Pulmonary artery endothelial cell (primary cell): ENCODE measurements around the gene OCIAD1. TPM values are rescaled to one million over a fixed set of nuclear protein-coding genes. Genes with fewer than 3 reads are reported as not detected.
"Not testable (repeated sequence)": the region's sequence is repeated elsewhere in the genome, so short reads cannot be mapped to it uniquely, and the experiment has no call there.

Experiments
- DNase-seq: peaks from one replicate; pipeline ENCODE4 v3.0.0-alpha.2; 2011; ENCODE audit warnings: low read depth, low spot score
- total RNA-seq: library from RNA; depleted of rRNA; stranded (reverse); fragments of >200 nt; gene quantifications from 2 replicates; pipeline ENCODE4 v1.2.3, GENCODE V29; 2014

The OCIAD1 gene
- total RNA-seq: 59.4 and 79.7 TPM in 2 replicates

- peak; percentile 97 for DNase-seq
Measured at GRCh38 chr4:48830706-48831531, at the start of gene OCIAD1. TSS of gene OCIAD1 (plus strand) at chr4:48831088. CDS start at chr4:48832625, 1,537 bp downstream.

- no peak for DNase-seq
Measured at GRCh38 chr4:48781968-48782367, 48.9 kb upstream of the OCIAD1 start.

- DNase-seq: no peak
Measured at GRCh38 chr4:48785302-48785701, 45.6 kb upstream of the OCIAD1 start.

- no peak for DNase-seq
Measured at GRCh38 chr4:48786549-48786948, 44.3 kb upstream of the OCIAD1 start.

GRCh38 chr4:48787056-48787455 lies 43.8 kb upstream of the OCIAD1 start:
- DNase-seq: no peak

GRCh38 chr4:48790561-48790960 lies 40.3 kb upstream of the OCIAD1 start:
- DNase-seq: no peak

GRCh38 chr4:48791313-48791712 lies 39.6 kb upstream of the OCIAD1 start:
- DNase-seq: no peak

GRCh38 chr4:48792348-48793006 lies 38.4 kb upstream of the OCIAD1 start:
- DNase-seq: no peak

GRCh38 chr4:48795108-48795507 lies 35.8 kb upstream of the OCIAD1 start:
- DNase-seq: no peak

GRCh38 chr4:48796191-48796926 lies 34.5 kb upstream of the OCIAD1 start:
- no peak for DNase-seq

GRCh38 chr4:48796927-48797679 lies 33.8 kb upstream of the OCIAD1 start:
- no peak for DNase-seq

- no peak for DNase-seq
Measured at GRCh38 chr4:48798117-48798516, 32.8 kb upstream of the OCIAD1 start.

GRCh38 chr4:48799157-48799556 lies 31.7 kb upstream of the OCIAD1 start:
- no peak for DNase-seq

GRCh38 chr4:48800155-48800554 lies 30.7 kb upstream of the OCIAD1 start:
- DNase-seq: not testable (repeated sequence)

- DNase-seq: no peak
Measured at GRCh38 chr4:48801016-48801715, 29.7 kb upstream of the OCIAD1 start.

- DNase-seq: no peak
Measured at GRCh38 chr4:48804584-48805301, 26.1 kb upstream of the OCIAD1 start.

- DNase-seq: no peak
Measured at GRCh38 chr4:48812866-48813265, 18.0 kb upstream of the OCIAD1 start.

- DNase-seq: no peak
Measured at GRCh38 chr4:48813964-48814363, 16.9 kb upstream of the OCIAD1 start.

GRCh38 chr4:48815483-48815882 lies 15.4 kb upstream of the OCIAD1 start:
- DNase-seq: no peak

- DNase-seq: not testable (repeated sequence)
Measured at GRCh38 chr4:48816297-48816696, 14.6 kb upstream of the OCIAD1 start.
